A673 (cell line): ENCODE data around the gene ZP3. TPM values are rescaled to one million over a fixed set of nuclear protein-coding genes. Genes with fewer than 3 reads are reported as not detected.
"Not testable (repeated sequence)": the region's sequence is repeated elsewhere in the genome, so short reads cannot be mapped to it uniquely, and the experiment has no call there.

Experiments used
- BruUV-seq: library from RNA; stranded (reverse); fragments of 400-500 nt; replicated peaks from 2 replicates; lab custom pipeline; 2021; lab: Mats Ljungman, UMichigan
- CTCF ChIA-PET: fragments of 300-600 bp; sonication (Branson Sonifier 250); formaldehyde crosslinking; loops from one replicate; lab custom pipeline; 2022; ENCODE audit warnings: antibody characterized with exemption; lab: Charles Lee
- POLR2A ChIA-PET: fragments of 300-600 bp; sonication (Branson Sonifier 250); formaldehyde crosslinking; loops from one replicate; lab custom pipeline; 2022; ENCODE audit warnings: antibody characterized with exemption; ENCODE audit not compliant: low non-redundant PET; lab: Charles Lee
- DNase-seq: peaks from one replicate; pipeline ENCODE4 v3.0.0-alpha.2; 2015; ENCODE audit warnings: low spot score
- H3K27ac ChIP-seq: fragments of 200-600 bp; sonication (generic); 2 replicates; pipeline ENCODE4 v1.5.1; 2016; ENCODE audit warnings: mixed run types, low read depth, mild to moderate bottlenecking, mixed read lengths, antibody characterized with exemption, low read length; ENCODE audit not compliant: poor library complexity, severe bottlenecking
- H3K27me3 ChIP-seq: fragments of 200-600 bp; sonication (generic); replicated peaks from 2 replicates; pipeline ENCODE4 v1.6.1; 2017; ENCODE audit warnings: mixed run types, low read depth, mild to moderate bottlenecking, mixed read lengths, antibody characterized with exemption, low read length; ENCODE audit not compliant: insufficient read depth, poor library complexity
- H3K36me3 ChIP-seq: fragments of 200-600 bp; sonication (generic); 2 replicates; pipeline ENCODE4 v1.6.1; 2016; ENCODE audit warnings: mixed run types, mild to moderate bottlenecking, mixed read lengths, antibody characterized with exemption, low read length; ENCODE audit not compliant: insufficient read depth, poor library complexity, severe bottlenecking
- H3K4me1 ChIP-seq: fragments of 200-600 bp; sonication (generic); 2 replicates; pipeline ENCODE4 v1.6.1; 2017; ENCODE audit warnings: mixed run types, mild to moderate bottlenecking, mixed read lengths, antibody characterized with exemption, low read length; ENCODE audit not compliant: insufficient read depth, poor library complexity, severe bottlenecking
- H3K4me3 ChIP-seq: fragments of 200-600 bp; sonication (generic); 2 replicates; pipeline ENCODE4 v1.5.1; 2016; ENCODE audit warnings: low read depth, mixed run types, mild to moderate bottlenecking, mixed read lengths, low read length; ENCODE audit not compliant: poor library complexity, severe bottlenecking
- H3K9me3 ChIP-seq: fragments of 200-600 bp; sonication (generic); 2 replicates; pipeline ENCODE4 v1.6.1; 2016; ENCODE audit warnings: mixed run types, low read depth, mild to moderate bottlenecking, mixed read lengths, antibody characterized with exemption, low read length; ENCODE audit not compliant: poor library complexity, severe bottlenecking
- CTCF ChIP-seq: fragments of 300-800, 200-600 bp; sonication (generic); conservative IDR thresholded peaks from 2 replicates; pipeline ENCODE4 v1.5.1; 2017; ENCODE audit warnings: low read depth, mild to moderate bottlenecking, antibody characterized with exemption, low read length, moderate library complexity, mixed read lengths
- EZH2 ChIP-seq: fragments of 200-600 bp; sonication (generic); IDR thresholded peaks from 2 replicates; pipeline ENCODE4 v1.6.1; 2017; ENCODE audit warnings: borderline replicate concordance, low read depth, mild to moderate bottlenecking, mixed read lengths, antibody characterized with exemption, low read length; ENCODE audit not compliant: poor library complexity, severe bottlenecking
- intact Hi-C: fragments of 100-400 bp; cut with micrococcal nuclease; formaldehyde crosslinking; loops from one replicate; pipeline ENCODE4 v1.10.0; 2022; ENCODE audit not compliant: unreplicated experiment
- total RNA-seq: library from RNA; stranded (reverse); gene quantifications from 2 replicates; pipeline ENCODE4 v1.2.3, GENCODE V29; 2021

Gene ZP3
- total RNA-seq, 1 experiment from 2014 or later = 9.4 TPM

GRCh38 chr7:76425156-76425555 is 406 bp downstream of the ZP3 start:
- no peaks in the 10 kb centered on the region for H3K9me3 ChIP-seq
- TF ChIP-seq EZH2 = no peak
- TF ChIP-seq CTCF = no peak
- no peak for DNase-seq
- H3K27me3 ChIP-seq = no peaks in the 10 kb centered on the region
- no TSS peak for BruUV-seq
- H3K4me3 ChIP-seq = no peak overlapping the region
- CTCF ChIA-PET = no interaction called here
- H3K27ac ChIP-seq = no peak overlapping the region
- intact Hi-C loops = no loop called here
- POLR2A ChIA-PET = interaction anchor here (0.6 kb wide), 1 partner anchor 1299 kb away, joined by 3 read pairs; no protein-coding TSS in a partner anchor
- no peaks in the 10 kb centered on the region for H3K36me3 ChIP-seq
- H3K4me1 ChIP-seq = peaks cover 4% of the 10 kb centered on the region

DNA sequence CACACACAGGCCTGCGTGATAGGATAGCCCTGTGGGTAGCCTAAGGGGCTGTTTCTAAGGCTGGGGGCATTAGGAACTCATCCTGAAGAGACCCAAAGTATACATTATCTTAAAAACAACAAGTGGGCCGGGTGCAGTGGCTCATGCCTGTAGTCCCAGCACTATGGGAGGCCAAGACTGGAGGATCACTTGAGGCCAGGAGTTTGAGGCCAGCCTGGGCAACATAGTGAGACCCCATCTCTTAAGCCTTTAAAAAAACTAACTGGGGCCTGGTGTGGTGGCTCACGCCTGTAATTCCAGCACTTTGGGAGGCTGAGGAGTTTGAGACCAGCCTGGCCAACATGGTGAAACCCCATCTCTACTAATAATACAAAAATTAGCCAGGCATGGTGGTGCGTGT is 808 bp downstream of the ZP3 start:
- CTCF ChIA-PET, H3K4me3 ChIP-seq, H3K36me3 ChIP-seq, H3K27ac ChIP-seq, DNase-seq, H3K4me1 ChIP-seq, POLR2A ChIA-PET, BruUV-seq, H3K27me3 ChIP-seq, intact Hi-C loops, H3K9me3 ChIP-seq: not testable (repeated sequence)

GRCh38 chr7:76426246-76426645 is 1.5 kb downstream of the ZP3 start:
- Histone ChIP-seq H3K9me3 (no peaks in the 10 kb centered on the region), H3K27me3 (no peaks in the 10 kb centered on the region), H3K27ac (no peak overlapping the region), H3K4me3 (no peak overlapping the region), H3K4me1 (peaks cover 4% of the 10 kb centered on the region), H3K36me3 (no peaks in the 10 kb centered on the region)
- BruUV-seq = no TSS peak
- DNase-seq = no peak
- TF ChIP-seq CTCF = no peak
- no peak for TF ChIP-seq EZH2
- intact Hi-C loops = no loop called here
- ChIA-PET CTCF (no interaction called here), POLR2A (no interaction called here)

- POLR2A ChIA-PET = no interaction called here
- CTCF ChIA-PET = no interaction called here
- no peak overlapping the region for H3K27ac ChIP-seq
- no peaks in the 10 kb centered on the region for H3K9me3 ChIP-seq
- no peaks in the 10 kb centered on the region for H3K36me3 ChIP-seq
- no peaks in the 10 kb centered on the region for H3K27me3 ChIP-seq
- H3K4me3 ChIP-seq = no peak overlapping the region
- TF ChIP-seq EZH2 (no peak), CTCF (no peak)
- peaks cover 4% of the 10 kb centered on the region for H3K4me1 ChIP-seq
- DNase-seq = no peak
- no TSS peak for BruUV-seq
- intact Hi-C loops = no loop called here
Observed at GRCh38 chr7:76427635-76428034, 2.9 kb downstream of the ZP3 start.
